ENCODE results near the gene CCNF.
"Not testable (repeated sequence)": the region's sequence is repeated elsewhere in the genome, so short reads cannot be mapped to it uniquely, and the experiment has no call there.

The CCNF gene

DNA sequence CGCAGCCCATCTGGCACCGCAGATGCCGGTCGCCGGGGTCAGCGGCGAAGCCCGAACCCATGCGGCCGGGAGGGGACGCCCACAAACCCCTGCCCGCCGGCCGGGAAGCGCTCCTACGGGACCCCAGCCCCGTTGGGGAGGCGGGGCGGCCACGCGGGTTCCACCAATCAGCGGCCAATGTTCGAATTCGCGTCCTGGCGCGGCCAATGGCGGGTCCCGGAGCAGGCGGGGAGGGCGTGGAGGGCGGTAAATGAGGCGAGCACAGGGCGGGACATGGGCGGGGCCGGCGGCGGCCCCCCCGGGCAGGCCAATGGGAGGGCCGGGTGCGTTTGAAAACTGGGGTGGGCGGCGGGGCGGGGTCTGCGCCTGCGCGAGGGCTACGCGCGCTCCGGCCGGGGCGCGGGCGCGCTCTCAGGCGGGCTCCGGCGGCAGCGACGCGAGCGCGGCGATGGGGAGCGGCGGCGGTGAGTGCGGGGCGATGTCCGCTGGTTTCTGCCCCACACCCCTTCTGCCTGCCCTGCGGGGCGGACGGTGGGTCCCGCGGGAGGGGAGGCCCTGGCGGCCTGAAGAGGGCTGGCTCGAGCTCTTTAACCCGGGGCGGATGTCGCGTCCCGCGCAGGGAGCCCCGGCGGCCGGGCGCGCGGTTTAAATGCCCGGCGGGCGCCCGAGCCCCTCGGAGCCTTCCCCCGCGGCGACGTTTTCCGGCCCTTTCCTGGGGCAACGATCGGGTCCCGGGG lies at the start of gene CCNF:
CCNF (plus strand) TSS at position 414 of the 737 bp plus-strand sequence; CDS start at position 449, 35 bp downstream.
- DNase-seq: peak; percentile 98

DNA sequence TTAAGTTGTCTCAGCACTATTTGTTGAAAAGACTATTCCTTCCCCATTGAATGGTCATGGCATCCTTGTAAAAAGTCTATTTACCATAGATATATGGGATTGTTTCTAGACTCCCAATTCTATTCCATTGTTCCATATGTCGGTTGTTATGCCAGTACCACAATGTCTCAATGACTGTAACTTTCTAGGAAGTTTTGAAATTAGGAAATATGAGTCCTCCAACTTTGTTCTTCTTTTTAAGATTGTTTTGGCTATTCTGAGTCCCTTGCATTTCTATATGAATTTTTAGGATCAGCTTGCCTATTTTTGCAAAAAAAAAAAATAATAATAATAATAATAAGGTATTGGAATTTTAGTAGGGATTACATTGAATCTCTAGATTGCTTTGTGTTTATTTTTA lies 45.7 kb upstream of the CCNF start:
- no peak for DNase-seq

GRCh38 chr16:2384426-2384825 lies 44.8 kb upstream of the CCNF start:
- no peak for DNase-seq

DNA sequence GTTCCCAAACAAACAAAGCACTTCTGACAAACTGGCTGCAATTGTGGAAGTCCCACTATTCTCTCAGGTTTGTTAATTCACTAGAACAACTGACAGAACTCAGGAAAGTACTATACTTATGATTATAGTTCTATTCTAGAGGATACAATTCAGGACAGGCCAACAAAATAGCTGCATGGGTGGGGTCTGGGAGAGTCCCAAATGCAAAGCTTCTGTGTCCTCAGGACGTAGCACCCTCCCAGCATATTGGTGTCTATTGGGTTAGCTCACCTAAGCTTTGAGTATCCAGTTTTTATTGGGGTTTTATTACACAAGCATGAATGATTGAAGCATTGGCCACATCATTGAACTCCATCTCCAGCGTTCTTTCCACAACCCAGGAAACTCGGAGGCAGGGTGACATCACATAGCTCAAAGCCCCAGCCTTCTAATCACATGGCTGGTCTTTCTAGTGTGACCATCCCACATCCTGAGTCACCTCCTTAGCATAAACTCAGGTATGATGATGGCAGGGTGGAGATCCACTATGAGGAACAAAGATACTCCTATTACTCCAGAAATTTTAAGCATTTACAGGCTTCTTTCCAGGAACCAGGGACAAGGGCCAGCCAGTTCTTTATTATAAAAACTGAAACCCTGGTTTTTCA lies 43.9 kb upstream of the CCNF start:
- DNase-seq: no peak

DNA sequence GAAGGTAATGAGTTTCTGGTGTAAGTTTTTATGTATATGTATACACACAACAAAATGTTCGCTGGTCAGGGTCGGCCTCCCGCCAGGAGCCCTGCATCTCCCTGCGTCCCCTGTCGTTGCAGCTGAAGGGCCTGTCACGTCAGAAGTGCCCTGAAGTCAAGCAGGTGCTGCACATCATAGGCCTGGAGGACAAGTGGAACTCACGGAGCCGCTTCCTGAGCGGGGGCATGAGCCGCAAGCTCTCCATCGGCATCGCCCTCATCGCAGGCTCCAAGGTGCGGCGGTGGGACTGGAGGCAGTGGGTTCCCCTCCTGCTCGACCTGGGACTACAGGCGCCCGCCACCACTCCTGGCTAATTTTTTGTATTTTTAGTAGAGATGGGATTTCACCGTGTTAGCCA lies 43.3 kb upstream of the CCNF start:
- DNase-seq: not testable (repeated sequence)

DNA sequence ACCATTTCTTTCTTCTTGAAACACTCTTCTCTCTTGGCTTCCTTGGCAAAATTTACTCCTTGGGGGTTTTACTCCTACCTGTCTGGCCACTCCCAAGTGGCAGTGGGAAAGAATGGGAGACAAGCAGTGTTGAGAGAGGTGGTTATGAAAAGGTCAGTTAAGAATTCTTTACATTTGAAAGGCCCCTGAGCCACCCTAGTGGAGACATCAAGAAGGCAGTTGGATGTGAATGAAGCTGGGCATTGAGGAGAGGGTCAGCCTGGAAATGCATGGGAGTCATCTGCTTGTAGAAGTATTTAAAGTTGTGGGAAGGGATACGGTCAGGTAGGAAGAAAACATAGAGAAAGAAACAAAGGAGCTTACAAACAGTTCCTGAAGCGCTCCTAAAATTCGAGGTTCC lies 42.3 kb upstream of the CCNF start:
- DNase-seq: peak; percentile 34

DNA sequence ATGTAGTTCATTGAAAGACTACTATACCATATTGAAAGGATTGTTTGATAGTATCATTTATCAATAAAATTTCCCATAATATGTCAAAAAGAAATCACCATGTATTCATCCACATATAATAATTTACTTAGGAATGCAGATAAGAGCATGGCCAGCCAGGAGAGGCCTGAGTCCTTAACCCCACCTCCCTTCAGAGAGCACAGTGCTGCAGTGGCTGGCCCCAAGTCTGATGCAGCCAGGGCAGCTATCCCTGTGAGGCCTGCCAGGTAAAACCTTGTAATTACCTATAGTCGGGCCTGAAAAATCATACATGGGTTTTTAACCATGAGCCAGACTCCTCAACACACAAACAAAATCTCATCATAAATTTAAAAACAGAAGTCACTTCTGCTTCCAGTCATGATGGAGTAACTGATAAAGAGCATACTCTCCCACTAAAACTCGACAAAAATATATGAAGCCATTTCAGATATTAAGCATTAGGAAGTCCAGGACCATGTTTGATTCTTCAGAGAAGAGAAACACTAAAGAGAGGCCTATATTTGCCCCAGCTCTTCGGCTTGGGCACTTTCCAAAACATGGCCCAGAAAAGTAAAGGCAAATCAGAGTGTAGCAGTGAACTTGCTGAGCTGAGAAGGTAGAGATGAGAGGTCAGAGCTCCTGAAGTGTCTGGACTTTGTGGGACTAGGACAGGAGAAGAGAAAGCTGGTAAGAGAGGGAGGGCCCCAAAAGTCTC lies 40.9 kb upstream of the CCNF start:
- DNase-seq: no peak

DNA sequence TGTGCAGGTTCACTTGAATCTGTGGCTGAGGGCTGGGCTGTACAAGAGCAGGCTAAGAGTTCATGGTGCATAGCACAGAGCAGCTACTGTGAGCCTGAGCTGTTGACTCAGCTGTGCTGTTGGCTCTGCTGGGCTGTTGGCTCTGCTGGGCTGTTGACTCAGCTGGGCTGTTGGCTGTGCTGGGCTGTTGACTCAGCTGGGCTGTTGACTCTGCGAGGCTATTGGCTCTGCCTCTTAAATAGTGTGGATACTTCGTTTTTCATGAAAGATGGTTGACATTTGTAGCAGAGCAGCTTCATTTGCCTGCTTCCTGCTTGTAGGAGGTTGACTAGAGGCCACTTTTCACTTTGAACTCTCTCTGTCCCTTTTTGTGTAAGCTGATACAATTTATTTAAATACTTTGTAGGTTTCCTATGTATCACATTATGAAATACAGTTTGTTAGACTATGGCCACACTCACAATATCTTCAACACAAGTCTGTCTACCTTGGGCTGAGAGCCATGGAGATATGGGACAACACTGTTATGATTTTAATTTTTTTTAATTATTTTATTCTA lies 40.3 kb upstream of the CCNF start:
- DNase-seq: no peak

DNA sequence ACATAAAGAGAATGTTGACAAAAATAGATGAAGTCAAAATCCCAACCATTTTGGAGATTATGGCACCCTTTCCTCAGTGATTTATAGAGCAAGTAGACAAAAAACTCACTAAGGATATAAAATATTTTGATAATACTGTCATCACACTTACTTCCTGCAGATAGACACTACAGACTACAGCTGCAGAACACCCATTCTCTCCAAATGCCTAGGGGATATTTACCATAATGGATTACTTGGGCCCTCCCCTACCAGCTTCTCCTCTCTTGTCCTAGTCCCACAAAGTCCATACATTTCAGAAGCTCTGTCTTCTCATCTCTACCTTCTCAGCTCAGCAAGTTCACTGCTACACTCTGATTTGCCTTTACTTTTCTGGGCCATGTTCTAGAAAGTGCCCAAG lies 37.2 kb upstream of the CCNF start:
- DNase-seq: no peak

GRCh38 chr16:2398520-2398919 lies 30.7 kb upstream of the CCNF start:
- no peak for DNase-seq

GRCh38 chr16:2404099-2404498 lies 25.1 kb upstream of the CCNF start:
- peak; percentile 46 for DNase-seq

- DNase-seq: no peak
Measured at GRCh38 chr16:2415085-2415484, 14.2 kb upstream of the CCNF start.

DNA sequence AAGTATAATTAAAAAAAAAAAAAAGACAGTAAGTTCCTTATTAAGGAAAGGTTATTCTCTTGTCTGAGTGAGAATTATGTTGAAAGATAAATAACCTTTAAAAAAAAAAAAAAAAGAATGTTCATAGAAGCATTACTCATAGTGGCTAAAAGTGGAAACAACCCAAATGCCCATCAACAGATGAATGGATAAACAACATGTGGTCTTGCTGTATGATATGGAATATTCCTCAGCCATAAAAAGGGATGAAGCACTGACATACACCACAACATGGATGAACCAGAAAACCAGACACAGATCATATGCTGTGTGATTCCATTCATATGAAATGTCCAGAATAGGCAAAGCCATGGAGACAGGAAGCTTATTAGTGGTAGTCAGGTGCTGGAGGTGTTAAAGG lies 9.2 kb upstream of the CCNF start:
- no peak for DNase-seq

- DNase-seq: no peak
Measured at GRCh38 chr16:2422123-2422867, 7.0 kb upstream of the CCNF start.

DNA sequence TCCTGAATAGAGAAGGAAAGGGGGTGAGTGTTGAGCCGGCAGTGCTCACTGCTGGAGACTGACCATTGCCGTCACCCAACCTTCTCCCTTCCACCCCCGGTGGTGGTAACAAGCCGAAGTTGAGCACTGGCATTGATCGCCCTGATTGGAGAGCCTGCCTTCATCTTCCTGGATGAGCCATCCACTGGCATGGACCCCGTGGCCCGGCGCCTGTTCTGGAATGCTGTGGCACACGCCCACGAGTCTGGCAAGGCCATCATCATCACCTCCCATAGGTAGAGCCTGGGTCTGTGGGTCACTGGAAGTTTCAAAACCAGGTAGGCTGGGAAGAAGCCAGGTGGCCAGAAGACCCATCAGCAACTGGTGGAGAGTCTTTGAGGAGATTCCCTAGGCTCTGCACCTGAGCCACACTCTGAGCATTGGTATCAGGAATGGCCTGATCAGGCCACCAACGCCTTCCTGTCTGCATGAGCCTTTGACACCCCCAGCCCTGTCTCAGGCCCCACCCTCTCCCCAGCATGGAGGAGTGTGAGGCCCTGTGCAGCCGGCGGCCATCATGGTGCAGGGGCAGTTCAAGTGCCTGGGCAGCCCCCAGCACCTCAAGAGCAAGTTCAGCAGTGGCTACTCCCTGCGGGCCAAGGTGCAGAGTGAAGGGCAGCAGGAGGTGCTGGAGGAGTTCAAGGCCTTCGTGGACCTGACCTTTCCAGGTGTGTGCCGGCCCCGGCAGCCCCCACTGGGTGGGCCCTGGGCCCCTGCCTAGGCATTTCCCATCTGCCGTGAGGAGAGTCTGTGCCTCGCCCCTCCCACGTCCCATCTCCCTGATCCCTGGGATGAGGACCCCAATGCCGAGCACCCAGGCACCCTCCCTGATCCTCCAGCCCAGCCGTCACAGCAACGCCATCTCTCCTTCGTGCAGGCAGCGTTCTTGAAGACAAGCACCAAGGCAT lies 4.9 kb upstream of the CCNF start:
- DNase-seq: no peak

GRCh38 chr16:2425008-2425518 lies 4.2 kb upstream of the CCNF start:
- DNase-seq: no peak

DNA sequence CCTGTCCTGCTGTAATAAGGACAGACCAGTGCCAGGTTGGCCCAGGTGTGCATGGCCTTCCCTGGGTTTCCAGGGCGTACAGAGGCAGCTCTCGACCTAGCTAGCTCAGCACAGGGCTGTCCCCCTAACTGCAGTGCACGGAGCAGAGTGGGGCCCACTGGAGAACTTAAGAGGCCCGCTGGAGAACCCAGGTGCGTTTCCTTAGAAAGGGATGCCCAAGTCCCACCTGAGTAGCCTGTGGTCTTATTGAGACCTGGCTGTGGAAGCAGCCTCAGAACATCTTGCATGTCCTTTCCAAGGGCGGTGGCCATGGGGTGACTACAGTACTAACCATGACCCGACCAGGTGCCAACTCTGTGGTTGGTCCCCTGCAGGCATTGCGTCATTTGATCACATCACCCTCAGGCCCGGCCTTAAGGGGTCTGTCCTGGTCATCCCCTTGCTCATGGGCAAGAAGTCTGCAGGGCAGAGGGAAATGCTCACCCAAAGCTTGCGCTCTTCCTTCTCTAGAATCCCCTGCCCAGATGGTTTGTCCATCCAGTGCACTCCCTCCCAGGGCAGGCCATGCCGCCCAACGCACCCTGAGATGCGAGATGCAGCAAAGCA lies 3.3 kb upstream of the CCNF start:
- no peak for DNase-seq

GRCh38 chr16:2426941-2427361 lies 2.3 kb upstream of the CCNF start:
- DNase-seq: no peak

DNA sequence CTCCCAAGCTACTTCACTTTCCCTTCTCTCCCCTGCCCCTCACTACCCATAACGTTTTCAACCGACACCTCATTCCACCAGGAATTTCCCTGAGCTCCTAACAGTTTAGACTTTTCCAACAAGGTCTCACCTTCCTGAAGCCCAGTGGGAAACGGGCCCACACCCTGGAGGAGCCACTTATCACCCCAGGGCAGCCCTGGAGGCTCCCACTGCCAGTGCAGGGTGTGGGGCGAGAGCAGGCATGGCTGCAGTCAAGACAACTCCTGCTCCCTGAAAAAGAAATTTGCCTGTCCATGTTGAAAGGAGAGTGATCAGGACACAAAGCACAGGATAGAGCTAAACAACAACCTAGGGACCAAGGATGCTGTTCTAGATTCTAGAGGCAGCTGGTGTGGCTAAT lies 1.7 kb upstream of the CCNF start:
- DNase-seq: peak; percentile 64

- peak; percentile 66 for DNase-seq
Measured at GRCh38 chr16:2428051-2428783, 1.0 kb upstream of the CCNF start.

GRCh38 chr16:2428784-2429033 lies 538 bp upstream of the CCNF start:
- no peak for DNase-seq
